Measurements from ENCODE around the gene S100A5. TPM values are rescaled to one million over a fixed set of nuclear protein-coding genes. Genes with fewer than 3 reads are reported as not detected.
A peak's percentile ranks its signal among the peaks of the same experiment; 100 is the strongest.
"Not testable (repeated sequence)": the region's sequence is repeated elsewhere in the genome, so short reads cannot be mapped to it uniquely, and the experiment has no call there.

The S100A5 gene
- not detected for total RNA-seq
- polyA plus RNA-seq, result not detected

- Histone ChIP-seq H3K36me3 (no peaks in the 10 kb centered on the region), H3K27me3 (no peaks in the 10 kb centered on the region), H3K4me3 (no peak within 1 kb of the TSS), H3K27ac (no peak within 1 kb of the TSS), H3K9me3 (no peaks in the 10 kb centered on the region), H3K4me1 (peaks cover 0 to 13% (median 5%) of the 10 kb centered on the region in 3 donors)
- no peak for ATAC-seq
- intact Hi-C loops (cut with DNase I), result no loop called here
- DNase-seq, result peak in 1 of 6 donors; percentile 41
- FAIRE-seq, result no peak
- TF ChIP-seq CTCF (IDR thresholded peaks at IDR 0.05), result no peak
- WGBS, 2 donors, result 74 to 83% methylated on average over 11 of the region's 11 CpGs
These were observed at the start of gene S100A5 for GRCh38 chr1:153540394-153541361. Gene S100A5, minus strand, starts transcription at chr1:153540934. Its CDS starts 743 bp downstream, at chr1:153540191.

- no peak for FAIRE-seq
- intact Hi-C loops (cut with DNase I), result no loop called here
- ATAC-seq, result no peak
These were observed 47.7 kb upstream of the S100A5 start for GRCh38 chr1:153588482-153588881.

GRCh38 chr1:153588033-153588432 is 47.3 kb upstream of the S100A5 start:
- FAIRE-seq; H3K27me3 ChIP-seq; H3K27ac ChIP-seq; H3K4me1 ChIP-seq; H3K36me3 ChIP-seq; intact Hi-C loops (cut with DNase I); H3K4me3 ChIP-seq; H3K9me3 ChIP-seq; DNase-seq; ATAC-seq: not testable (repeated sequence)
- WGBS, 2 donors, result 90 to 94% methylated on average over 10 of the region's 10 CpGs

More at GRCh38 chr1:153588482-153588881, 47.7 kb upstream of the S100A5 start:
- H3K36me3 ChIP-seq, result no peaks in the 10 kb centered on the region
- WGBS, 2 donors, result 66 to 76% methylated on average over 2 of the region's 2 CpGs
- H3K27me3 ChIP-seq, result no peaks in the 10 kb centered on the region
- no peak overlapping the region for H3K4me3 ChIP-seq
- no peak overlapping the region for H3K27ac ChIP-seq
- TF ChIP-seq CTCF (IDR thresholded peaks at IDR 0.05), result no peak
- no peaks in the 10 kb centered on the region for H3K9me3 ChIP-seq
- peaks cover 0 to 8% (median 0%) of the 10 kb centered on the region in 3 donors for H3K4me1 ChIP-seq
- no peak for DNase-seq

GRCh38 chr1:153587314-153587713 is 46.6 kb upstream of the S100A5 start:
- H3K27me3 ChIP-seq, result no peaks in the 10 kb centered on the region
- TF ChIP-seq CTCF (IDR thresholded peaks at IDR 0.05), result no peak
- H3K4me3 ChIP-seq, result no peak overlapping the region
- intact Hi-C loops (cut with DNase I), result no loop called here
- H3K27ac ChIP-seq, result no peak overlapping the region
- H3K36me3 ChIP-seq, result no peaks in the 10 kb centered on the region
- ATAC-seq (no peak), FAIRE-seq (no peak), DNase-seq (no peak)
- H3K9me3 ChIP-seq, result no peaks in the 10 kb centered on the region
- 50 to 62% methylated on average over 5 of the region's 5 CpGs for WGBS, 2 donors
- H3K4me1 ChIP-seq, result peaks cover 0 to under 1% (median 0%) of the 10 kb centered on the region in 3 donors

GRCh38 chr1:153586347-153586746 is 45.6 kb upstream of the S100A5 start:
- intact Hi-C loops (cut with DNase I), result no loop called here
- H3K4me3 ChIP-seq, result no peak overlapping the region
- DNase-seq (no peak), ATAC-seq (no peak), FAIRE-seq (no peak)
- no peaks in the 10 kb centered on the region for H3K9me3 ChIP-seq
- no peaks in the 10 kb centered on the region for H3K36me3 ChIP-seq
- no peak for TF ChIP-seq CTCF (IDR thresholded peaks at IDR 0.05)
- H3K27ac ChIP-seq, result no peak overlapping the region
- H3K27me3 ChIP-seq, result no peaks in the 10 kb centered on the region
- no peaks in the 10 kb centered on the region for H3K4me1 ChIP-seq
- 50 to 52% methylated on average over 1 of the region's 1 CpG for WGBS, 2 donors
